ENCODE measurements around the gene LSM14B.
"Not testable (repeated sequence)": the region's sequence is repeated elsewhere in the genome, so short reads cannot be mapped to it uniquely, and the experiment has no call there.

LSM14B gene

DNA sequence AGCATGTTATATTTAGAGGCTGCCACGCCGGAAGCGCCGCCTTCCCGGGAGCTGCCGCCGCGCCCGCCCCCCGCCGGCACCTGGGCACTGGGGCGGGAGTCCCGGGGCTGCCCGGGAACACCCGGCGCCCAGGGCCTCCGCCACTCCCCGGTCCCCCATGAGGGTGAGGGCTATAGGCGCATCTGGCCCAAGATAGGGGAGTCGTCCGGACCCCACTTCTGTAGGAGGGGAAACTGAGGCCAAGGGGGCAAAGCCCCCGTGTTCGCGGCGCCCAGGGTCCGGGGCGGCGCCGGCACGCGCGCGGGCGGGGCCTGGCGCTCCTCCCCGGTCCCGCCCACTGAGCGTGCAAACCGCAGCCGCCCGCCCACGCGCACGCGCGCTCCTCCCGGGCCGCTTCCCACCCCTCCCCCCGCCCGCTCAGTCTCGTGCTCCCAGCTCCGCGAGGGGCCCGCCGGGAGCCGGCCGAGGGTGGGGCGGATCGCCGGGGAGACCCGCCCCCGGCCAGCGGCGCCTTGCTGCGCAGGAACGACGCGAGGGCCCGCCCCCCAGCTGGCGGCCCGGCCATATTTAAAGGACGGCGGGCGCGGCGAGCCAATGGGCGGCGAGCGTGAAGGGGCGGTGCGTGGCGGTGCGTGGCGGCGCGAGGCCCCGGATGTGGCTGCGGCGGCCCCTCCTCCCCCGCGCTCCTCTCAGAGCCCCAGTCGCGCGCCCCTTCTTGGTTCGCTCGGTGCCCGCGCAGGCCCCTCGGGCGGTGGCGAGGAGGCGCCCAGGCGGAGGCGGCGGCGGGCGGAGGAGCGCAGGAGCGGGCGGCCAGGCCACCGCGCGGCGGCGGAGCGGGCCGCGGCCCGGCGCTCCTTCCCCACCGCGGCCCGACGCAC, at the start of gene LSM14B:
Gene LSM14B, plus strand, starts transcription at position 700 of the 878 bp plus-strand sequence. CDS start 192 bp downstream, outside the sequence.
- TF ChIP-seq, protein P1, sequence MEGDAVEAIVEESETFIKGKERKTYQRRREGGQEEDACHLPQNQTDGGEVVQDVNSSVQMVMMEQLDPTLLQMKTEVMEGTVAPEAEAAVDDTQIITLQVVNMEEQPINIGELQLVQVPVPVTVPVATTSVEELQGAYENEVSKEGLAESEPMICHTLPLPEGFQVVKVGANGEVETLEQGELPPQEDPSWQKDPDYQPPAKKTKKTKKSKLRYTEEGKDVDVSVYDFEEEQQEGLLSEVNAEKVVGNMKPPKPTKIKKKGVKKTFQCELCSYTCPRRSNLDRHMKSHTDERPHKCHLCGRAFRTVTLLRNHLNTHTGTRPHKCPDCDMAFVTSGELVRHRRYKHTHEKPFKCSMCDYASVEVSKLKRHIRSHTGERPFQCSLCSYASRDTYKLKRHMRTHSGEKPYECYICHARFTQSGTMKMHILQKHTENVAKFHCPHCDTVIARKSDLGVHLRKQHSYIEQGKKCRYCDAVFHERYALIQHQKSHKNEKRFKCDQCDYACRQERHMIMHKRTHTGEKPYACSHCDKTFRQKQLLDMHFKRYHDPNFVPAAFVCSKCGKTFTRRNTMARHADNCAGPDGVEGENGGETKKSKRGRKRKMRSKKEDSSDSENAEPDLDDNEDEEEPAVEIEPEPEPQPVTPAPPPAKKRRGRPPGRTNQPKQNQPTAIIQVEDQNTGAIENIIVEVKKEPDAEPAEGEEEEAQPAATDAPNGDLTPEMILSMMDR (conservative IDR thresholded peaks at IDR 0.05), result no peak
- peak; percentile 3; the same call in 1 of the 2 replicates for TF ChIP-seq ZFX (IDR thresholded peaks at IDR 0.05)

DNA sequence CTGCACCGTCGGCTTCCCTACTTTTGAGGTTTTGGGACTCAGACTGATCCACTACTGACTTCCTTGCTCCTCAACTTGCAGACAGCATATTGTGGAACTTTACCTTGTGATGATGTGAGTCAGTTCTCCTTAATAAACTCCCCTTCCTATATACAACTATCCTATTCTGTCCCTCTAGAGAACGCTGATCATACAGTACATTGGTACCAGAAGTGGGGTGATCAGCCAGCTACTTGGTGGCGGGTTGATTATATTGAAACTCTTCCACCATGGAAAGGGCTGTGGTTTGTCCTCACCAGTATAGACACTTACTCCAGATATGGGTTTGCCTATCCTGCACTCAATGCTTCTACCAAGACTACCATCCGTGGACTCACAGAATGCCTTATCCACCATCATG, 49.0 kb upstream of the LSM14B start:
- H3K27ac ChIP-seq, result no peak overlapping the region
- TF ChIP-seq, protein P1 (conservative IDR thresholded peaks at IDR 0.05), result no peak

More for the DNA sequence above, at the start of gene LSM14B:
- peak within 1 kb of the TSS; percentile 89 for H3K27ac ChIP-seq

DNA sequence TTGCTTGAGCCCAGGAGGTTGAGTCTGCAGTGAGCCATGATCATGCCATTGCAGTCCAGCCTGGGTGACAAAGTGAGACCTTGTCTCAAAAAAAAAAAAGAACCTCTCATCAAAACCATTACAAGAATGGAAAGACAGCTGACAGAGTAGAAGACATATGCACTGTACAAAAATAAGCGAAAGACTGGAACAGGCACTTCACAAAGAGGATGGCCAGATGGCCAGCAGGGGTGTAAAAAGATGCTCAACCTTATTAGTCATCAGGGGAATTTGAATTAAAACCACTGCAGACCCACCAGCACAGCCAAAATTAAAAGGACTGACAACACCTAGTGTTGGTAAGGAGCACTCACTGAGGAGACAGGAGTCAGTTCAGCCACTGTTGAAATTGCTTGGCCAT, 43.1 kb upstream of the LSM14B start:
- TF ChIP-seq, protein P1 (conservative IDR thresholded peaks at IDR 0.05), result no peak
- no peak for TF ChIP-seq ZFX (IDR thresholded peaks at IDR 0.05)
- H3K27ac ChIP-seq, result no peak overlapping the region

DNA sequence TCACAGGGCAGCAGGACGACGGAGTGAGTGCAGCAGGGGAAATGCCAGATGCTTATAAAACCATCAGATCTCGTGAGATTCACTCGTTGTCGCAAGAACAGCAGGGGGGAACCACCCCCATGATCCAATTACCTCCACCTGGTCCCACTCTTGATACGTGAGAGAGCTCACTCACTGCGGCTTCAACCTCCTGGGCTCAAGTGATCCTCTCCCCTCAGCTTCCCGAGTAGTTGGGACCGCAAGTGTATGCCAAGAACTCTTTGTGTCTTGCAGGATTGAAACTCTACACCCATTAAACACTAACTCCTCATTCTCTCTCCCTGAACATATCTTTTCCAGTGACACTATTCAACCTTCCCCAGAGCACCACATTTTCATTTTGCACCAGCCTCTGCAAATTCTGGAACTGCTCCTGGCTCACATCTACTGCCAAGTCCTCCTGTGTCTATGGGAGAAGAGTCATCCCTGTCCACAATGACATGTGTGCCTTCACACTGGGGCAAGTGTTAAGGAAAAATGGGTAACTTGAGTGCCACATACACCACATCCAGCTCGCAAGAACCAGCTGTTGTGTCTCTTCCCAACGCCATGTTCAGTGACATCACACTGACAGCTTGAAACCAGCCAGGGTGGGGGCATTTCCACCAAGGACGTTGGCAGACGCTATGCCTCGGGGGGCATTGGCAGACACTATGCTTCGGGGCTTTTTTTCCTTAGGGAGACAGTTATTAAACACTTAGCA, 41.9 kb upstream of the LSM14B start:
- H3K27ac ChIP-seq, result no peak overlapping the region
- TF ChIP-seq, protein P1 (conservative IDR thresholded peaks at IDR 0.05), result no peak

DNA sequence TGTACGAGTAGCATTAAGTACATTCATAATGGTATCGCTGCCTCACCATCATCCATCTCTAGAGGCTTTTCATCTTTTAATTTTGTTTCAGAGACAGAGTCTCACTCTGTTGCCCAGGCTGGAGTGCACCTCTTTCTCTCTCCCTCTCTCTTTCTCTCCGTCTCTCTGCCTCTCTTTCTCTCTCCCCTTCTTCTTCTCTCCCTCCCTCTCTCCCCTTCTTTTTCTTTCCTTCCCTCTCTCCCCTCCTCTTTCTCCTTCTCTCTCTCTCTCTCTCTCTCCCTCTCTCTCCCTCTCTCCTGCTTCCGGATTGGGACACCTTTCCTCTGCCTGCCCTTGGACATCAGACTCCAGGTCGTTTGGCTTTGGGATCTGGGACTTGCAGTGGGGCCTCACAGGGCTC, 39.0 kb upstream of the LSM14B start:
- no peak for TF ChIP-seq ZFX (IDR thresholded peaks at IDR 0.05)
- TF ChIP-seq, protein P1 (conservative IDR thresholded peaks at IDR 0.05), result no peak
- no peak overlapping the region for H3K27ac ChIP-seq

DNA sequence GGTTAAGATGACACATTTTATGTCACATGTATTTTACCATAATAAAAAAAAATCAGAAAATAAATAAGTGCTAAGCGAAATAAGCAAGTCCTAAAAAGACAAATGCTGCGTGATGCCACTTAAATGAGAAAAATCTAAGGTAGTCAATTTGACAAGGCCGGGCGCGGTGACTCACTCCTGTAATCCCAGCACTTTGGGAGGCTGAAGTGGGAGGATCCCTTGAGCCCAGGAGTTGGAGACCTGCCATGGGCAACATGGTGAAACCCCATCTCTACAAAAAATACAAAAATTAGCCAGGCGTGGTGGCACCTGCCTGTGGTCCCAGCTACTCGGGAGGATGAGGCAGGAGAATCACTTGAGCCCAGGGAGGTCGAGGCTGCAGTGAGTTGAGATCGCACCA, 38.1 kb upstream of the LSM14B start:
- not testable (repeated sequence) for H3K27ac ChIP-seq

DNA sequence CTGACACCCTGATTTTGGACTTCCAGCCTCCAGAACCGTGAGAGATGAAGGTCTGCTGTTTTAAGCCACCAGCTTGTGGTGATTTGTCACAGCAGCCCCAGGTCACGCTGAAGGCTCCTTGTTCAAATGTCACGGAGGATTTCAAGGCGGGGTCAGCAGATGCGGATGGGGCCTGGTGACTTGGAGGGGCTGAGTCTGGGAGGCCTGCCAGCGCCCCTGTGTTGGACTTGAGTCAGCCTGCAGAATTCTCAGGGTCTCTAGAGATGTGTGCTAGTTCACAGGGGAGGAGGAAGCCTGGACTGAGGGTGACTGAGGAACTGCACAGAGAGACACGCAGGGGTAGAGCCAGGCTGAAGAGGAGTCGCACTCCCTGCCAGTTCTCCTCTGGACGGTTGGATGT, 37.1 kb upstream of the LSM14B start:
- no peak overlapping the region for H3K27ac ChIP-seq
- TF ChIP-seq ZFX (IDR thresholded peaks at IDR 0.05), result no peak
- TF ChIP-seq, protein P1 (conservative IDR thresholded peaks at IDR 0.05), result no peak
